NCI-H1417 treated with DMSO at 0.1 percent for 48 hours (cell line): ENCODE measurements around the gene TPD52L1.

Source experiments
- DNase-seq: peaks from one replicate; lab custom pipeline; 2025; lab: John Stamatoyannopoulos, UW

The TPD52L1 gene

GRCh38 chr6:125245523-125246264, 92.1 kb downstream of the TPD52L1 start:
- peak; percentile 5 for DNase-seq

GRCh38 chr6:125246566-125246965, 93.0 kb downstream of the TPD52L1 start:
- no peak for DNase-seq

- no peak for DNase-seq
These were observed 94.6 kb downstream of the TPD52L1 start for GRCh38 chr6:125248136-125248535.

- DNase-seq, result no peak
These were observed 96.9 kb downstream of the TPD52L1 start for GRCh38 chr6:125250511-125250910.

GRCh38 chr6:125251516-125252220, 98.1 kb downstream of the TPD52L1 start:
- no peak for DNase-seq

- no peak for DNase-seq
These were observed 99.3 kb downstream of the TPD52L1 start for GRCh38 chr6:125252891-125253290.

GRCh38 chr6:125253881-125254280, 100.3 kb downstream of the TPD52L1 start:
- no peak for DNase-seq

- DNase-seq, result no peak
These were observed 100.7 kb downstream of the TPD52L1 start for GRCh38 chr6:125254321-125254720.

- DNase-seq, result no peak
These were observed 101.6 kb downstream of the TPD52L1 start for GRCh38 chr6:125255201-125255600.

- DNase-seq, result no peak
These were observed 103.8 kb downstream of the TPD52L1 start for GRCh38 chr6:125257351-125257750.

GRCh38 chr6:125258651-125259353, 105.2 kb downstream of the TPD52L1 start:
- no peak for DNase-seq

GRCh38 chr6:125259354-125259736, 105.8 kb downstream of the TPD52L1 start:
- no peak for DNase-seq

GRCh38 chr6:125262016-125263013, 108.7 kb downstream of the TPD52L1 start:
- DNase-seq, result no peak

GRCh38 chr6:125264476-125264875, 110.9 kb downstream of the TPD52L1 start:
- no peak for DNase-seq

GRCh38 chr6:125267806-125268523, 114.4 kb downstream of the TPD52L1 start:
- DNase-seq, result no peak

- DNase-seq, result no peak
These were observed 115.2 kb downstream of the TPD52L1 start for GRCh38 chr6:125268765-125269164.

GRCh38 chr6:125269328-125269985, 115.9 kb downstream of the TPD52L1 start:
- no peak for DNase-seq

GRCh38 chr6:125270380-125270779, 116.8 kb downstream of the TPD52L1 start:
- DNase-seq, result no peak

GRCh38 chr6:125271486-125272159, 118.0 kb downstream of the TPD52L1 start:
- DNase-seq, result no peak

GRCh38 chr6:125273251-125273650, 119.7 kb downstream of the TPD52L1 start:
- no peak for DNase-seq
